ENCODE results near the gene PIK3C2G. TPM values are rescaled to one million over a fixed set of nuclear protein-coding genes. Genes with fewer than 3 reads are reported as not detected.

The PIK3C2G gene
- total RNA-seq, 1 experiment from 2014 or later, result not detected

DNA sequence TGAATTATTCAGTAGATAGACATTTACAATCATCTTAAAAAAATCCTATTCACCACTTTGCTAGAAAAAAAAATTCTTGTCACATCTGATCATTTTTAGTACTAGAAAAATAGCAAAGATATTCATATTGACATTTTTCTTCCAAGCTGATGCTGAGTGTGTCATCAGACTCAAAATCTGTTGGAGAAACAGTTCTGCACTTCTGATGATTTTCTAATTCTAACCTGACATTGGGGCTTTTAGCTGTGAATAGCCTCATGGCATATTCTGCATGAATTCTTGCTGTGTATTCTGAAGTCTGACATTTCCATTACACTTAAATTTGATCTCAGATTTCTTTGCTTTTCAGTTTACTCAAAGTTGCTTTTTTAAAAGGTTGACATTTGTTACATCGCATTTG, 150.1 kb downstream of the PIK3C2G start:
- H3K27ac ChIP-seq (ENCODE audit: low read length), result no peak overlapping the region
- no peaks in the 10 kb centered on the region for H3K9me3 ChIP-seq (ENCODE audit: control insufficient read depth, insufficient read depth, low read depth, low read length)
- ATAC-seq (no peak), DNase-seq (ENCODE audit: low read depth, low spot score) (no peak)
- no peak overlapping the region for H3K4me3 ChIP-seq (ENCODE audit: low read depth in 2 of 2, low read length in 2 of 2)
- no peaks in the 10 kb centered on the region for H3K4me1 ChIP-seq (ENCODE audit: control insufficient read depth, insufficient read depth, low read length)
- no TSS peak for BruUV-seq (replicated peaks)
- intact Hi-C loops (cut with micrococcal nuclease; ENCODE audit: unreplicated experiment), result no loop called here
- no peaks in the 10 kb centered on the region for H3K36me3 ChIP-seq (ENCODE audit: control insufficient read depth, insufficient read depth, low read length)
- CTCF ChIA-PET, result no interaction called here
- H3K27me3 ChIP-seq (ENCODE audit: control insufficient read depth, insufficient read depth, low read length), result no peaks in the 10 kb centered on the region
- TF ChIP-seq TCF7L2 (IDR thresholded peaks at IDR 0.05; ENCODE audit: low read depth, low read length) (no peak), SIN3A (IDR thresholded peaks at IDR 0.05; ENCODE audit: borderline replicate concordance, insufficient read depth, low read depth, low read length) (no peak), POLR2AphosphoS5 (IDR thresholded peaks at IDR 0.05; ENCODE audit: low read depth, low read length) (no peak), CTCF (IDR thresholded peaks at IDR 0.05) (no peak)
- TF ChIP-seq, protein P1, sequence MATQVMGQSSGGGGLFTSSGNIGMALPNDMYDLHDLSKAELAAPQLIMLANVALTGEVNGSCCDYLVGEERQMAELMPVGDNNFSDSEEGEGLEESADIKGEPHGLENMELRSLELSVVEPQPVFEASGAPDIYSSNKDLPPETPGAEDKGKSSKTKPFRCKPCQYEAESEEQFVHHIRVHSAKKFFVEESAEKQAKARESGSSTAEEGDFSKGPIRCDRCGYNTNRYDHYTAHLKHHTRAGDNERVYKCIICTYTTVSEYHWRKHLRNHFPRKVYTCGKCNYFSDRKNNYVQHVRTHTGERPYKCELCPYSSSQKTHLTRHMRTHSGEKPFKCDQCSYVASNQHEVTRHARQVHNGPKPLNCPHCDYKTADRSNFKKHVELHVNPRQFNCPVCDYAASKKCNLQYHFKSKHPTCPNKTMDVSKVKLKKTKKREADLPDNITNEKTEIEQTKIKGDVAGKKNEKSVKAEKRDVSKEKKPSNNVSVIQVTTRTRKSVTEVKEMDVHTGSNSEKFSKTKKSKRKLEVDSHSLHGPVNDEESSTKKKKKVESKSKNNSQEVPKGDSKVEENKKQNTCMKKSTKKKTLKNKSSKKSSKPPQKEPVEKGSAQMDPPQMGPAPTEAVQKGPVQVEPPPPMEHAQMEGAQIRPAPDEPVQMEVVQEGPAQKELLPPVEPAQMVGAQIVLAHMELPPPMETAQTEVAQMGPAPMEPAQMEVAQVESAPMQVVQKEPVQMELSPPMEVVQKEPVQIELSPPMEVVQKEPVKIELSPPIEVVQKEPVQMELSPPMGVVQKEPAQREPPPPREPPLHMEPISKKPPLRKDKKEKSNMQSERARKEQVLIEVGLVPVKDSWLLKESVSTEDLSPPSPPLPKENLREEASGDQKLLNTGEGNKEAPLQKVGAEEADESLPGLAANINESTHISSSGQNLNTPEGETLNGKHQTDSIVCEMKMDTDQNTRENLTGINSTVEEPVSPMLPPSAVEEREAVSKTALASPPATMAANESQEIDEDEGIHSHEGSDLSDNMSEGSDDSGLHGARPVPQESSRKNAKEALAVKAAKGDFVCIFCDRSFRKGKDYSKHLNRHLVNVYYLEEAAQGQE (IDR thresholded peaks at IDR 0.05; ENCODE audit: insufficient read depth in 1 of 2, low read depth in 2 of 2, low read length in 1 of 2), result no peak
- POLR2A ChIA-PET, result no interaction called here
- in situ Hi-C loops (cut with HindIII; ENCODE audit: low pct_unique_long_range_greater_than_20kb, low sequenced_read_pairs), result no loop called here

DNA sequence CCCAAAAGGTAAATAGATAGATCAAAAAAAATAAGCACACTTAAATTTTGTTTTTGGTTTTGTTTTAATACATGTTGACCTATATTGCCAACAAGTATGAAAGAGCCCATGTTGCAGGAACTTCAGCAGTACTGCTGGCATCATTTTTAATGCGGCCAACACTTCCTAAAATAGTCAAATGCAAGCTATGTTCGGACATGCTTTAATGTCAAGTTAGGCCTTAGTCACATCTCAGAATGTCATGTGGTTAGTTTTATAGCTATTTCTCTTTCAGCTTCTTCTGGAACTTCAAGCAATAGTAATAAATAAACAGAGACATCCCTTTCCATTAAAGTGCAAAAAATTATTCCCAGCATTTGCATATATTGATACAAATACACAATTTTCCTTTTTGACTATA, 153.4 kb downstream of the PIK3C2G start:
- no peaks in the 10 kb centered on the region for H3K27me3 ChIP-seq (ENCODE audit: control insufficient read depth, insufficient read depth, low read length)
- no TSS peak for BruUV-seq (replicated peaks)
- DNase-seq (ENCODE audit: low read depth, low spot score) (no peak), ATAC-seq (no peak)
- intact Hi-C loops (cut with micrococcal nuclease; ENCODE audit: unreplicated experiment) (no loop called here), in situ Hi-C loops (cut with HindIII; ENCODE audit: low pct_unique_long_range_greater_than_20kb, low sequenced_read_pairs) (no loop called here)
- POLR2A ChIA-PET, result no interaction called here
- H3K27ac ChIP-seq (ENCODE audit: low read length), result no peak overlapping the region
- H3K4me1 ChIP-seq (ENCODE audit: control insufficient read depth, insufficient read depth, low read length), result no peaks in the 10 kb centered on the region
- CTCF ChIA-PET, result no interaction called here
- H3K9me3 ChIP-seq (ENCODE audit: control insufficient read depth, insufficient read depth, low read depth, low read length), result no peaks in the 10 kb centered on the region
- H3K4me3 ChIP-seq (ENCODE audit: low read depth in 2 of 2, low read length in 2 of 2), result no peak overlapping the region
- TF ChIP-seq TCF7L2 (IDR thresholded peaks at IDR 0.05; ENCODE audit: low read depth, low read length) (no peak), SIN3A (IDR thresholded peaks at IDR 0.05; ENCODE audit: borderline replicate concordance, insufficient read depth, low read depth, low read length) (no peak), CTCF (IDR thresholded peaks at IDR 0.05) (no peak), POLR2AphosphoS5 (IDR thresholded peaks at IDR 0.05; ENCODE audit: low read depth, low read length) (no peak)
- TF ChIP-seq, protein P1 (IDR thresholded peaks at IDR 0.05; ENCODE audit: insufficient read depth in 1 of 2, low read depth in 2 of 2, low read length in 1 of 2), result no peak
- no peaks in the 10 kb centered on the region for H3K36me3 ChIP-seq (ENCODE audit: control insufficient read depth, insufficient read depth, low read length)
